HCT116 (cell line): ENCODE results near the gene ZNF628. TPM values are rescaled to one million over a fixed set of nuclear protein-coding genes. Genes with fewer than 3 reads are reported as not detected.

Experiments
- ATAC-seq: fragments of 200-7000 bp; cut with Tn5 transposase; 2 replicates; pipeline ENCODE4 v1.9.1; 2020; ENCODE audit warnings: mild to moderate bottlenecking, moderate library complexity
- BruUV-seq: library from RNA; stranded (reverse); fragments of 400-500 nt; replicated peaks from 2 replicates; lab custom pipeline; 2021; lab: Mats Ljungman, UMichigan
- CTCF ChIA-PET: fragments of 300-600 bp; sonication (Branson Sonifier 250); formaldehyde crosslinking; loops from one replicate; lab custom pipeline; 2021; ENCODE audit warnings: antibody characterized with exemption; lab: Charles Lee
- POLR2A ChIA-PET: fragments of 300-600, 350-600 bp; sonication (Branson Sonifier 250); formaldehyde crosslinking; loops from one replicate; lab custom pipeline; 2021; ENCODE audit warnings: antibody characterized with exemption; lab: Charles Lee
- RAD21 ChIA-PET, 2 experiments: fragments of 300-600 bp; sonication (Branson Sonifier 250); formaldehyde crosslinking; loops; one replicate each; lab custom pipeline; 2023; ENCODE audit warnings: low total read pairs in 2 of 2; ENCODE audit not compliant: uncharacterized antibody in 2 of 2, unreplicated experiment in 2 of 2, low non-redundant PET in 1 of 2; lab: Charles Lee
- DNase-seq: peaks from one replicate; pipeline ENCODE4 v3.0.0-alpha.2; 2010; ENCODE audit warnings: low read depth, low spot score
- H2AFZ ChIP-seq: fragments of 200-600 bp; shearing (Covaris generic), sonication (generic); 2 replicates; pipeline ENCODE4 v1.6.1; 2017; ENCODE audit warnings: low read depth, mixed run types, mixed read lengths, antibody characterized with exemption, low read length; ENCODE audit not compliant: poor library complexity, severe bottlenecking
- H3K27ac ChIP-seq: 2 replicates; pipeline ENCODE4 v1.5.1; 2012; ENCODE audit warnings: low read depth, low read length
- H3K27me3 ChIP-seq: fragments of 200-600 bp; sonication (generic); 2 replicates; pipeline ENCODE4 v1.6.1; 2016; ENCODE audit warnings: mixed run types, low read length, mixed read lengths; ENCODE audit not compliant: insufficient read depth
- H3K36me3 ChIP-seq, 2 experiments: fragments of 200-500 bp in 1 of 2; fragments of 200-600 bp in 1 of 2; sonication (Bioruptor generic) in 1 of 2; sonication (generic) in 1 of 2; 2 replicates each; pipeline versions ENCODE4 v1.5.1 to v1.6.1; 2014 to 2016; ENCODE audit warnings: low read length in 2 of 2, inconsistent platforms in 1 of 2, mixed read lengths in 1 of 2, mixed run types in 1 of 2; ENCODE audit not compliant: insufficient read depth in 2 of 2, control insufficient read depth in 1 of 2
- H3K4me1 ChIP-seq, 2 experiments: fragments of 200-600 bp in 1 of 2; sonication (generic) in 1 of 2; 2 replicates each; pipeline versions ENCODE4 v1.5.1 to v1.6.1; 2012 to 2017; ENCODE audit warnings: low read length in 2 of 2, inconsistent platforms in 1 of 2, mild to moderate bottlenecking in 1 of 2, mixed read lengths in 1 of 2, mixed run types in 1 of 2, moderate library complexity in 1 of 2; ENCODE audit not compliant: insufficient read depth in 2 of 2, control insufficient read depth in 1 of 2
- H3K4me2 ChIP-seq: fragments of 200-600 bp; sonication (generic); 2 replicates; pipeline ENCODE4 v1.6.1; 2017; ENCODE audit warnings: mixed run types, low read length, mixed read lengths
- H3K4me3 ChIP-seq, 2 experiments: fragments of 200-600 bp in 1 of 2; sonication (generic) in 1 of 2; replicated peaks in 1 of 2; 2 replicates each; pipeline ENCODE4 v1.5.1; 2011 to 2016; ENCODE audit warnings: low read length in 2 of 2, control low read depth in 1 of 2, low read depth in 1 of 2, mild to moderate bottlenecking in 1 of 2, mixed read lengths in 1 of 2, mixed run types in 1 of 2
- H3K79me2 ChIP-seq: fragments of 200-600 bp; sonication (generic); 2 replicates; pipeline ENCODE4 v1.6.1; 2017; ENCODE audit warnings: mild to moderate bottlenecking, mixed run types, low read length, moderate library complexity, mixed read lengths; ENCODE audit not compliant: insufficient read depth
- H3K9ac ChIP-seq: fragments of 200-600 bp; sonication (generic); 2 replicates; pipeline ENCODE4 v1.6.1; 2016; ENCODE audit warnings: low read length, mixed read lengths
- H3K9me2 ChIP-seq: fragments of 200-600 bp; sonication (generic), shearing (Covaris generic); 2 replicates; pipeline ENCODE4 v1.6.1; 2017; ENCODE audit warnings: mixed run types, mild to moderate bottlenecking, moderate library complexity; ENCODE audit not compliant: insufficient read depth
- H3K9me3 ChIP-seq, 2 experiments: fragments of 200-500 bp in 1 of 2; fragments of 200-600 bp in 1 of 2; sonication (Bioruptor generic) in 1 of 2; sonication (generic) in 1 of 2; 2 replicates each; pipeline ENCODE4 v1.6.1; 2014 to 2017; ENCODE audit warnings: low read length in 2 of 2, mixed read lengths in 2 of 2, inconsistent platforms in 1 of 2, low read depth in 1 of 2, mild to moderate bottlenecking in 1 of 2, mixed run types in 1 of 2, moderate library complexity in 1 of 2; ENCODE audit not compliant: control insufficient read depth in 1 of 2, insufficient read depth in 1 of 2
- H4K20me1 ChIP-seq: fragments of 200-600 bp; sonication (generic), shearing (Covaris generic); 2 replicates; pipeline ENCODE4 v1.6.1; 2017; ENCODE audit warnings: mixed run types, mild to moderate bottlenecking, moderate library complexity; ENCODE audit not compliant: insufficient read depth
- CTCF ChIP-seq, 3 experiments: fragments of 200-600 bp in 1 of 3; sonication (generic) in 1 of 3; IDR thresholded peaks in 2 of 3; conservative IDR thresholded peaks in 1 of 3; 2 replicates each; pipeline ENCODE4 v1.5.1; 2012 to 2017; ENCODE audit warnings: low read depth in 2 of 3, low read length in 2 of 3, antibody characterized with exemption in 1 of 3, borderline replicate concordance in 1 of 3, control low read depth in 1 of 3, mild to moderate bottlenecking in 1 of 3, mixed read lengths in 1 of 3, mixed run types in 1 of 3, moderate library complexity in 1 of 3; ENCODE audit not compliant: insufficient read depth in 1 of 3
- EGR1 ChIP-seq: IDR thresholded peaks from 2 replicates; pipeline ENCODE4 v1.6.1; 2012; ENCODE audit warnings: low read depth
- FOSL1 ChIP-seq: IDR thresholded peaks from 2 replicates; pipeline ENCODE4 v1.6.1; 2012; ENCODE audit warnings: low read depth
- REST ChIP-seq: IDR thresholded peaks from 2 replicates; pipeline ENCODE4 v1.6.1; 2012; ENCODE audit warnings: low read depth
- YY1 ChIP-seq: IDR thresholded peaks from 2 replicates; pipeline ENCODE4 v1.6.1; 2011; ENCODE audit warnings: low read length, low read depth, moderate library complexity, mild to moderate bottlenecking; ENCODE audit not compliant: insufficient replicate concordance; ENCODE audit errors: extremely low read depth
- intact Hi-C: fragments of 100-400 bp; cut with micrococcal nuclease; formaldehyde crosslinking; loops from 2 replicates; pipeline ENCODE4 v1.10.0; 2022
- total RNA-seq: library from RNA; stranded (reverse); gene quantifications from one replicate; pipeline ENCODE4 v1.2.1, GENCODE V29; 2021; ENCODE audit not compliant: unreplicated experiment

Gene ZNF628
- total RNA-seq, 1 experiment from 2014 or later, result 14.9 TPM

GRCh38 chr19:55504981-55505380 lies 28.6 kb downstream of the ZNF628 start (continued):
- TF ChIP-seq REST (no peak), CTCF (IDR thresholded peaks at IDR 0.05 in 2 of 3, conservative IDR thresholded peaks at IDR 0.05 in 1 of 3; ENCODE audit: borderline replicate concordance in 1 of 3, insufficient read depth in 1 of 3, low read depth in 2 of 3, low read length in 2 of 3) (no peak), FOSL1 (no peak)

GRCh38 chr19:55508120-55508519 lies 31.7 kb downstream of the ZNF628 start:
- Histone ChIP-seq H3K9me2 (no peaks in the 10 kb centered on the region), H3K4me3 (no peak overlapping the region), H3K27ac (no peak overlapping the region), H2AFZ (no peak overlapping the region), H3K9ac (no peak overlapping the region), H3K4me1 (peaks cover 0 to 4% of the 10 kb centered on the region in 2 experiments; a peak in 1 of 4 replicates), H3K4me2 (no peak overlapping the region), H3K9me3 (no peaks in the 10 kb centered on the region), H3K36me3 (no peaks in the 10 kb centered on the region), H4K20me1 (no peaks in the 10 kb centered on the region), H3K27me3 (no peaks in the 10 kb centered on the region), H3K79me2 (no peaks in the 10 kb centered on the region)
- ChIA-PET RAD21 (no interaction called here), CTCF (interaction anchor here (0.8 kb wide), 1 partner anchor 98 kb away, joined by 4 read pairs; no protein-coding TSS in a partner anchor), POLR2A (no interaction called here)
- intact Hi-C loops, result no loop called here
- DNase-seq (no peak), ATAC-seq (no peak)
- BruUV-seq, result no TSS peak
- TF ChIP-seq EGR1, result no peak
- no peak for TF ChIP-seq YY1
